Naive thymus-derived CD8-positive, alpha-beta T cell (primary cell): ENCODE data around the gene JUP. TPM values are rescaled to one million over a fixed set of nuclear protein-coding genes. Genes with fewer than 3 reads are reported as not detected.
A peak's percentile ranks its signal among the peaks of the same experiment; 100 is the strongest.

Experiments
- ATAC-seq, 2 donors: fragments of 150-1000 bp; cut with Tn5 transposase in 1 of 2; sonication (Bioruptor Pico), chemical (Tn5 transposase) in 1 of 2; 1 replicate in 1 of 2; 2 replicates in 1 of 2; pipeline ENCODE4 v1.10.0; 2021; ENCODE audit warnings: mild to moderate bottlenecking in 2 of 2, moderate library complexity in 2 of 2
- POLR2A ChIA-PET: fragments of 350-600 bp; sonication (Branson Sonifier 250); formaldehyde crosslinking; loops from one replicate; lab custom pipeline; 2021; ENCODE audit warnings: antibody characterized with exemption; lab: Charles Lee
- DNase-seq, 10 donors: peaks; one replicate each; pipeline versions ENCODE4 v3.0.0 to v3.0.0-alpha.2; 2020 to 2022
- H3K27ac Mint-ChIP-seq, 10 donors: one replicate each; pipeline ENCODE4 v1.8.0; 2020 to 2022; ENCODE audit warnings: mild to moderate bottlenecking in 10 of 10, mixed read lengths in 10 of 10, moderate library complexity in 4 of 10, inconsistent platforms in 1 of 10
- H3K27me3 Mint-ChIP-seq, 5 donors: one replicate each; pipeline ENCODE4 v1.8.0; 2021 to 2022; ENCODE audit warnings: mixed read lengths in 5 of 5
- H3K36me3 Mint-ChIP-seq, 3 donors: one replicate each; pipeline ENCODE4 v1.8.0; 2020 to 2022; ENCODE audit warnings: mixed read lengths in 3 of 3, mild to moderate bottlenecking in 2 of 3, inconsistent platforms in 1 of 3
- H3K4me1 Mint-ChIP-seq, 4 donors: one replicate each; pipeline ENCODE4 v1.8.0; 2021 to 2022; ENCODE audit warnings: mixed read lengths in 4 of 4
- H3K4me3 Mint-ChIP-seq, 10 donors: one replicate each; pipeline ENCODE4 v1.8.0; 2020 to 2022; ENCODE audit warnings: mild to moderate bottlenecking in 10 of 10, mixed read lengths in 10 of 10, moderate library complexity in 6 of 10, inconsistent platforms in 1 of 10
- H3K9me3 Mint-ChIP-seq, 9 donors: one replicate each; pipeline ENCODE4 v1.8.0; 2020 to 2022; ENCODE audit warnings: mixed read lengths in 9 of 9, mild to moderate bottlenecking in 3 of 9, inconsistent platforms in 1 of 9, moderate library complexity in 1 of 9
- polyA plus RNA-seq, 3 donors: library from polyadenylated mRNA; unstranded; fragments of 300-500 nt; fragmentation: Illumina TruSeq; gene quantifications; one replicate each; pipeline ENCODE4 v1.2.3, GENCODE V29; 2021
- total RNA-seq, 8 experiments: library from RNA in 2 of 8; stranded (reverse) in 2 of 8; gene quantifications; one replicate each; pipeline ENCODE4 v1.2.3 and lab custom pipeline; 2021 to 2026

The JUP gene
- total and polyA plus RNA-seq, 5 experiments from 2014 or later: 0.14 to 4.7 (median 0.55) TPM

DNA sequence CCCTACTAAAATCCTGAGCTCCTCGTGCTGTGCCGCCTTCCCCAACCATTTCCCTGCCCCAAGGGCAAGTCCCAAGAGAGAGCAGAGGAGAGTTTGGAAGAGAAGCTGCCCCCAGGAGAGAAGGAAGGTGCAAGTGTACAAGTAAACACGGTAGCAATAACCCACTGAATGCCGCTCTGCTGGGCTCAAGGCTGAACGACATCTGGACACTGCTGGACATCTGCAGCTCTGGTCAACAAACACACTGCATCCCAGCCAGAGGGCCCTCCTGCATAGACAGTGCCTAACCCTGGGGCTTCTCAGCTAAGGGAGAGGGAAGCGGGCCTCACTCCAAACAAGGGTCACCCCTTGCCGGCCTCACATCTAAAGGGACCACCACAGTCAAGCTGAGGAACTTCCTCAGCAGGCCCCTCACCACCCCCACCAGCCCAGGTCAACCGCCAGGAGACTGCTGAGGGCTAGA, 12.7 kb downstream of the JUP start:
- DNase-seq (no peak), ATAC-seq (no peak)
- Mint-ChIP-seq H3K27me3 (peaks cover 0 to 3% (median 0%) of the 10 kb centered on the region in 5 donors), H3K36me3 (no peaks in the 10 kb centered on the region), H3K27ac (no peak overlapping the region), H3K4me3 (no peak overlapping the region), H3K9me3 (no peaks in the 10 kb centered on the region), H3K4me1 (peaks cover 4 to 8% (median 7%) of the 10 kb centered on the region in 4 donors)
- POLR2A ChIA-PET: interaction anchor here (0.6 kb wide), 1 partner anchor 354 kb away, joined by 3 read pairs; no protein-coding TSS in a partner anchor

DNA sequence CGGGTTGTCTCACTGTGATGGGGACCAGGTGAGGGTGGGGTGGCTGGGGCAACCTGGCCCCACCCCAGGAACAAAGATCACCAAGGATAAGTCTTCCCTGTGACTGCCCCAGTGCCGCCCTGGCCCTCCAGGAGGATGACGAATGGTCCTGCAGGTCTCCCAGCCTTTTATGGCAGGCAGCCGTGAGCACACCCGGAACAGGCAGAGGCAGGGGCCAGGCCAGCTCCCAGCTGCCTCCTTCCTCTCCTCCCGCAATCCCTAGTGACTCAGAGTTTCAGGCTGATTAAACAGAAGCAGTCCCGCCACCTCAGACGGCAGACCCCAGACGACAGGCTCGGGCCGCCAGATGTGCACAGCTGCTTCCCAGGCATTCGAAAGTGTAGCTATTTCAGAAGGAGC, 13.3 kb downstream of the JUP start:
- no peak for DNase-seq
- Mint-ChIP-seq H3K4me1 (peaks cover 4 to 8% (median 6%) of the 10 kb centered on the region in 4 donors), H3K27me3 (peaks cover 0 to 1% (median 0%) of the 10 kb centered on the region in 5 donors), H3K9me3 (no peaks in the 10 kb centered on the region), H3K4me3 (no peak overlapping the region), H3K36me3 (no peaks in the 10 kb centered on the region), H3K27ac (no peak overlapping the region)
- no peak for ATAC-seq
- POLR2A ChIA-PET: interaction anchor here (0.6 kb wide), 1 partner anchor 354 kb away, joined by 3 read pairs; no protein-coding TSS in a partner anchor

DNA sequence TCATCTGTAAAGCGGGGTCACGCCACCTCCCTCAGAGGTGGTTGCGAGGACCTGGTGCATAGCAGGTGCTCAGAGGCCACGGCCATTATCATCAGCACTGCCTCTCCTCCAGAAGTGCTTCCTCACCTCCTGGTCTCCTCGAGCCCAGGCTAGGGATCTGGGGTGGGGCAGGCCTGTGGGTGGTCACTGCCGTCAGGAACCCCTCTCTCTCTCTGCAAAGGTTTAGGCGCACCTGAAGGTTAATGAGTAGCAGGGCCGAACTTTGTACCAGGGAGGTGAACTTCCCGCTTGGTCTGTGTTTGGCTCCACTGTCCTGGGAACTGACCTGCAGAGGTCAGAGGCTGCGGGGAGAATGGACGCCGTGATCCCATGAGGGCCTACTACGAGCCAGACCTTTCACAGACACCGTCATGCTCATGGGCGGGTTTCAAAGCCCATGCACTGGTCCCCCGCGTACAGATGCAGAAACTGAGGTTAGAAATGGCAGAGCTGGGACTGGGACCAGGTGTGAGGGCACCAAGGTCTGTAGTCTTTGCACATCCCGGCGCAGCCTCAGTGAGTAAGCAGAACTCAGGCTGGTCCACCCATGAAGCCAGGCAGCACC, 13.8 kb downstream of the JUP start:
- no peak overlapping the region for H3K4me3 Mint-ChIP-seq
- no peak overlapping the region for H3K27ac Mint-ChIP-seq
- peaks cover 0 to 1% (median 0%) of the 10 kb centered on the region in 5 donors for H3K27me3 Mint-ChIP-seq
- DNase-seq (no peak), ATAC-seq (no peak)
- no peaks in the 10 kb centered on the region for H3K36me3 Mint-ChIP-seq
- H3K4me1 Mint-ChIP-seq: peaks cover 4 to 8% (median 6%) of the 10 kb centered on the region in 4 donors
- POLR2A ChIA-PET: interaction anchor here (0.6 kb wide), 1 partner anchor 18 kb away, joined by 6 read pairs; no protein-coding TSS in a partner anchor
- H3K9me3 Mint-ChIP-seq: no peaks in the 10 kb centered on the region

DNA sequence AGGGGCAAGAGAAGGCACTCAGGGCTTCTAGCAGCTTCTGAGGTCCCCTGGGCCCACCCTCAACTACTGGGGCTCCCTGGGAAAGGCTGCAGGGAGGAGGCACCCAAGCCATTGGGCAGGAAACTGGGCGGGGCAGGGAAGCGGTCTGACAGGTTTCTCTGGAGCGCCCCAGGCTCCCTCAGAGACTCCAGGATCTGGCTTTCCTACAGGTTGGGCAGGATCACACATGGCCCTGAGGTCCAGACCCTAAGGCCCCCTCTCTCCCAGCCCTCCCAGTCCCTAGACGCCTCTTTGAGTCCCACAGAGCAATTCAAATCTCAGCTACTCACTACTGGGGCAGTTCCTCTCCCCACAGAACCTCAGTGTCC, 14.3 kb downstream of the JUP start:
- Mint-ChIP-seq H3K4me1 (peaks cover 4 to 8% (median 6%) of the 10 kb centered on the region in 4 donors), H3K4me3 (no peak overlapping the region), H3K36me3 (no peaks in the 10 kb centered on the region), H3K27ac (no peak overlapping the region), H3K27me3 (peaks cover 0 to 1% (median 0%) of the 10 kb centered on the region in 5 donors), H3K9me3 (no peaks in the 10 kb centered on the region)
- POLR2A ChIA-PET: interaction anchor here (0.6 kb wide), 1 partner anchor 18 kb away, joined by 6 read pairs; no protein-coding TSS in a partner anchor
- DNase-seq: no peak
- ATAC-seq: no peak

DNA sequence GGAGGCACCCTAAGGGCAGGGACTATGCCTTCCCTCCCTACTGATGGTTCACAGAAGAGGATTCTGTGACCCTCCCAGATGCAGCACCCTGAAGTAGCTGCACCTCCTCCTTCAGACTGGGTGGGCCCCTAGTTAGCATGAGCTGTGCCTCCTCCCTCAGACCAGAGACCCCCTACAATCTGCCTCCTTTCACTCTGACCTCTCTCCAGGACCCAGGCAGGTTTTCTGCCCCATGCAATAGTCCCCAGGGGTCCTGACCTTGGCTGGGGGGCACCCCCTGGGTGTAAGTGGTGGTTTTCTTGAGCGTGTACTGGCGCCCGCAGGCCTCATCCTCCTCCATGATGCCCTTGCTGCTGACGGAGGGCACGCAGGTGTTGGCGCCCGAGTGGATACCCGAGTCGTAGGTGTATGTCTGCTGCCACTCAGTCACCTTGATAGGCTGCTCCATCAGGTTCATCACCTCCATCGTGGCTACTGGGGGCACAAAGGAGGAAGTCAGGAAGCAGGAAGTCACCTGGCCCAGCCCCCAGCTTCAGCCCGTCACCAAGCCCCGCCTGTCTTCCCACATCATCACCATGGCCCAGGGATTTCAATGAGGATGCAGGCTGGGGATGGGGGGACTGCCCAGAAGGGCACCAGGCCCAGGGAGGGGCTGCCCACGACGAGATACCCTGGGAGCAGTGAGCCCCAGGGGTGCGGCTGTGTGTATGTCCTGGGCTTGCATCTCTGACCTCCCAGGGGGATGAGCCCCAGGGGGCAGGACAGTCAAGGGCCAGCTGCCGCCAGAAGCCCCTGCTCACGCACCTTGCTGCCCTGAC, 14.9 kb downstream of the JUP start:
- H3K27me3 Mint-ChIP-seq: peaks cover 0 to 1% (median 0%) of the 10 kb centered on the region in 5 donors
- no peak for ATAC-seq
- H3K4me3 Mint-ChIP-seq: peak overlapping the region in 2 of 10 donors; percentile 24 to 37
- no peak for DNase-seq
- H3K27ac Mint-ChIP-seq: peak overlapping the region in 5 of 10 donors; percentile 24 to 80 (median 43)
- no peaks in the 10 kb centered on the region for H3K9me3 Mint-ChIP-seq
- POLR2A ChIA-PET: interaction anchor here (0.6 kb wide), 1 partner anchor 19 kb away, joined by 6 read pairs; no protein-coding TSS in a partner anchor
- no peaks in the 10 kb centered on the region for H3K36me3 Mint-ChIP-seq
- peaks cover 4 to 8% (median 6%) of the 10 kb centered on the region in 4 donors for H3K4me1 Mint-ChIP-seq

DNA sequence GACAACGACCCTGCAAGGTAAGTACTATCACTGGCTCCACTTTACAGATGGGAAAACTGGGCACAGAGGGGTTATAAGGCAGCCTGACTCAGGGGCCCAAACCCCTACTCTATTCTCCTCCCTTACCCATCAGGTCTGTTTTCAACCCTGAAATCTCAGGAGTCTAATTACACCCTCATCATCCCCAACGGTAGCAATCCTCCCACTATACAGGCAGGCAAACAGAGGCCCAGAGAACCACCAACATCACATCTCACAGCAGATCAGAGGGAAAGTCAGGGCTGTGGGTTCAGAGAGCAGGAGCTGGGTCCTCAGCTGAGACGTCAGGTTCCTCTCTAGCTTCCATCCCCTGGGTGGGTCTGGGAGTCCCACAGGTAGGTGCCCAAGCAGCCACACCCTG, 16.5 kb downstream of the JUP start:
- Mint-ChIP-seq H3K27me3 (peaks cover 0 to 1% (median 0%) of the 10 kb centered on the region in 5 donors), H3K36me3 (peaks cover 0 to 3% (median 0%) of the 10 kb centered on the region in 3 donors), H3K4me1 (peaks cover 4 to 8% (median 6%) of the 10 kb centered on the region in 4 donors), H3K4me3 (no peak overlapping the region), H3K9me3 (no peaks in the 10 kb centered on the region), H3K27ac (no peak overlapping the region)
- no peak for DNase-seq
- POLR2A ChIA-PET: interaction anchor here (0.5 kb wide), 1 partner anchor 27 kb away, joined by 4 read pairs; no protein-coding TSS in a partner anchor
- ATAC-seq: no peak

DNA sequence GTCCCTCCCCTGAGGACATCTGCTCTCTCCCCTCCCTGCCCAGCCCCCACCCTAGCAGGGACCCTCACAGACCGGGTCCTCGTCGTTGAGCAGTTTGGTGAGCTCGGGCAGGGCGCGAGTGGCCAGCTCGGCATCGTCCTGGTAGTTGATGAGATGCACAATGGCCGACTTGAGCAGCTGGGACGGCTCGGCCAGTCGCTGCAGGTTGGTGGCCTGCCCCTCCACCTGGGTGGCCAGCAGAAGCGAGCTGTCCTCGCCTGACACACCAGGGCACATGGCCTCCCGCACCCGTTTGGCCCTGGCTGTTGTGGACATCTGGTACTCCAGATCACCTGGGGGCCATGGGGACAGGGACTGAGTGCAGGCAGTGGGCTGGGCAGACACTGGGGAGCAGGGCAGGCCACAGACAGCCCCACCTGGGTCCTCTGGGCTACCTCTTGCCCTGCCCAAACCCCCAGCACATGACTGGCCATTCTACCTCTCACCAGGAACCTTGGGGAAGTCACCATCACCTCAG, 17.1 kb downstream of the JUP start:
- Mint-ChIP-seq H3K4me1 (peaks cover 4 to 8% (median 6%) of the 10 kb centered on the region in 4 donors), H3K27ac (no peak overlapping the region), H3K9me3 (no peaks in the 10 kb centered on the region), H3K27me3 (peaks cover 0 to 1% (median 0%) of the 10 kb centered on the region in 5 donors), H3K36me3 (peaks cover 0 to 3% (median 0%) of the 10 kb centered on the region in 3 donors), H3K4me3 (no peak overlapping the region)
- no peak for ATAC-seq
- POLR2A ChIA-PET: interaction anchor here (0.5 kb wide), 1 partner anchor 28 kb away, joined by 4 read pairs; no protein-coding TSS in a partner anchor
- no peak for DNase-seq

DNA sequence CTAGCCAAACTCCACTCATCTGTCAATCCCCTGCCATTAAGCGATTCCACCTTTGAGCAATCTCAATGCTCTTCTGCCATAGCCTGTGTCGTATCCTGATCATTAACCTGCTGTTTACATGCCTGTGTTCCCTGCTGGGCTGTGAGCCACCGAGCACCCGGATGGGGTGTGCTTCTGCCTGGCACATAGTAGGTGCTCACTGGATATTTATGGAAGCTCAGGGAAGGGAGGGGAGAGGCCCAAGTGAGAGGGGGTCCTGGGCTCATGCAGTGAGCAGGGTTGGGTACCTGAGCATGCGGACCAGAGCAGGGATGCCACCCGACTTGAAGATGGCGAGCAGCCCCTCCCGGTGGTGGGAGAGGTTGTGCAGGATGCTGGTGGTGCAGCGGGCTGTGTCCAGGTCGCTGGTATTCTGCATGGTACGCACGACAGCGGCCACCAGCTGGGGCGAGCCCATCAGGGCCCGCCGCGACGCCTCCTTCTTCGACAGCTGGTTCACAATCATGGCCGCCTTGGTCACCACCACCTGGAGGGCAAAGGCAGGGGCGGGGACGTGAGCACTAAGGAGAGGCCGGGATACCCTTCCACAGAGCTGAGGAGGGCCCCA, 17.7 kb downstream of the JUP start:
- ATAC-seq: no peak
- no peak overlapping the region for H3K27ac Mint-ChIP-seq
- no peak overlapping the region for H3K4me3 Mint-ChIP-seq
- POLR2A ChIA-PET: no interaction called here
- DNase-seq: no peak
- H3K27me3 Mint-ChIP-seq: peaks cover 0 to 1% (median 0%) of the 10 kb centered on the region in 5 donors
- H3K9me3 Mint-ChIP-seq: no peaks in the 10 kb centered on the region
- peaks cover 4 to 8% (median 6%) of the 10 kb centered on the region in 4 donors for H3K4me1 Mint-ChIP-seq
- peaks cover 0 to 3% (median 0%) of the 10 kb centered on the region in 3 donors for H3K36me3 Mint-ChIP-seq

DNA sequence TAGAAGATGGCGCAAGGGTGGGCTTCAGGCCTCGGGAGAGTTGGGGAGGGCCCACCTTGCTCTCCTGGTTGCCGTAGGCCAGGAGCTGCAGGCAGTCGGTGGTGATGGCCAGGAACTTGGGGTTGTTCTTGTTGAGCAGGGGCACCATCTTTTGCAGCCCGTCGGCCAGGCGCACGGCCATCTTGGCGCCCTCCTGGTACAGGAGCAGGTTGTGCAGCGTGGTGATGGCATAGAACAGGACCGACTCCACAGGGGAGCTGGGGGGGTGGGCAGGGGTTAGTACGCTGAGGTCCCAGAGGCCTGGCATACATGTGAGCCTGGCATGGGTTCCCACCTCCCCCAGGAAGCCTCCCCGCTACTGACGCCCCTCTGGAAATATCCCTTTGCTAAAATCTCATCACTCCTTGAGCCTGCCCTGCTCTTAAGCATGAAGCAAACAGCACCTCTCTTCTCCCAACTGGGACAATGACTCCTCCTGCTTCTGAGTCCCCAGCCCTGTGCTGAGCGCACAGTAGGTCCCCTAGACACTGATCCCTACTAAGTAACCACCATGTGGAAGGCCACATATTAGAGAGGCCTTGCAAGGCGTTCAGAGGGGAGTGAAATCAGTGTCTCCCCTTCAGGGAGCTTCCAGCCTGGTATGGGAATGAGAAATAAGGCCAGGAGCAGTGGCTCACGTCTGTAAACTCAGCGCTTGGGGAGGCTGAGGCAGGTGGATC, 19.0 kb downstream of the JUP start:
- DNase-seq (no peak), ATAC-seq (no peak)
- peaks cover 4 to 7% (median 6%) of the 10 kb centered on the region in 4 donors for H3K4me1 Mint-ChIP-seq
- POLR2A ChIA-PET: interaction anchor here (0.5 to 0.7 kb wide), 2 partner anchors 34 to 1446 kb away, joined by 4 to 5 read pairs; no protein-coding TSS in a partner anchor
- no peak overlapping the region for H3K27ac Mint-ChIP-seq
- no peaks in the 10 kb centered on the region for H3K9me3 Mint-ChIP-seq
- H3K4me3 Mint-ChIP-seq: no peak overlapping the region
- no peaks in the 10 kb centered on the region for H3K27me3 Mint-ChIP-seq
- peaks cover 0 to 3% (median 0%) of the 10 kb centered on the region in 3 donors for H3K36me3 Mint-ChIP-seq

DNA sequence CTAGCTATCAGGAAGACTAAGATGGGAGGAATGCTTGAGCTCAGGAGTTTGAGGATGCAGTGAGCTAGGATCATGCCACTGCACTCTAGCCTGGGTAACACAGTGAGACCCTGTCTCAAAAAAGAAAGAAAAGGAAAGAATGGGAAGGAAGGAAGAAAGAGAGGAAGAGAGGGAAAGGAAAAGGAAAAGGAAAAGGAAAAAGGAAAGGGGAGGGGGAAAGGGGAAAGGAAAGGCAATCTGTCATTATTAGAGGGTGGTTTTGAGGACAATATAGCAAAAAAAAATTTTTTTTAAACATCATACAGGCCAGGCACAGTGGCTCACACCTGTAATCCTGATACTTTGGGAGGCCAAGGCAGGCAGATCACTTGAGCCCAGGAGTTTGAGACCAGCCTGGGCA, 20.4 kb downstream of the JUP start:
- peaks cover 0 to 3% (median 2%) of the 10 kb centered on the region in 4 donors for H3K4me1 Mint-ChIP-seq

DNA sequence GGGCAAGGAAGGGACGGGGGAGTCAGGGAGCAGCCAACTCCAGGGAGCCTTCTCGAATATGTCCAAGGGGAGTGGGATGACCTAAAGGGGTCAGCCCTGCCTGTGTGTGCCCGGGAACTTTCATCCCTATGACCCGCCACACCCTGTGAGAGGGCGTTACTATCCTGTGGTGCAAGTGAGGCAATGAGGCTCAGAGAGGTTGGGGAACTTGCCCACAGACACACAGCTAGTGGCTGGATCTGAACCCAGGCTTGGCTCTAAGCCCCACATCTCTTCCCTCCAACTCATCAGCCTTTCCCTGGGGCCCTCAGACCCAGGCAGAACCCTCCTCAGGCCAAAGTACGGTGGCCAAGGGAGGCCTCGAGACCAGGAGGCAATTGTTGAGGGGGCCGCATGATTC, 23.2 kb downstream of the JUP start:
- no peak for DNase-seq
- POLR2A ChIA-PET: no interaction called here
- H3K4me3 Mint-ChIP-seq: no peak overlapping the region
- H3K27me3 Mint-ChIP-seq: no peaks in the 10 kb centered on the region
- no peak for ATAC-seq
- peaks cover 0 to 3% (median 0%) of the 10 kb centered on the region in 3 donors for H3K36me3 Mint-ChIP-seq
- H3K9me3 Mint-ChIP-seq: no peaks in the 10 kb centered on the region
- H3K4me1 Mint-ChIP-seq: peaks cover 0 to 7% (median under 1%) of the 10 kb centered on the region in 4 donors
- H3K27ac Mint-ChIP-seq: peak overlapping the region in 1 of 10 donors; percentile 65

More for the DNA sequence above, 20.4 kb downstream of the JUP start:
- Mint-ChIP-seq H3K27ac (no peak overlapping the region), H3K27me3 (no peaks in the 10 kb centered on the region), H3K9me3 (no peaks in the 10 kb centered on the region), H3K4me3 (no peak overlapping the region), H3K36me3 (peaks cover 0 to 3% (median 0%) of the 10 kb centered on the region in 3 donors)
- POLR2A ChIA-PET: no interaction called here
- DNase-seq (no peak), ATAC-seq (no peak)
